GM03348 (cell line): ENCODE results near the gene FLAD1.

Experiments used
- DNase-seq: peaks from one replicate; pipeline ENCODE4 v3.0.0; 2012; ENCODE audit warnings: low spot score

FLAD1 gene

GRCh38 chr1:155038602-155039307 lies 55.6 kb downstream of the FLAD1 start:
- no peak for DNase-seq

- no peak for DNase-seq
These were observed 56.1 kb downstream of the FLAD1 start for GRCh38 chr1:155039308-155039669.

GRCh38 chr1:155040358-155041093 lies 57.4 kb downstream of the FLAD1 start:
- no peak for DNase-seq
